ENCODE results near the gene ZNF578.
"Not testable (repeated sequence)": the region's sequence is repeated elsewhere in the genome, so short reads cannot be mapped to it uniquely, and the experiment has no call there.

The ZNF578 gene

GRCh38 chr19:52453324-52454094, at the start of gene ZNF578:
Gene ZNF578, plus strand, starts transcription at chr19:52453553. Its CDS starts 48,293 bp downstream, at chr19:52501846.
- DNase-seq (ENCODE audit: low read depth) = peak; percentile 32

DNA sequence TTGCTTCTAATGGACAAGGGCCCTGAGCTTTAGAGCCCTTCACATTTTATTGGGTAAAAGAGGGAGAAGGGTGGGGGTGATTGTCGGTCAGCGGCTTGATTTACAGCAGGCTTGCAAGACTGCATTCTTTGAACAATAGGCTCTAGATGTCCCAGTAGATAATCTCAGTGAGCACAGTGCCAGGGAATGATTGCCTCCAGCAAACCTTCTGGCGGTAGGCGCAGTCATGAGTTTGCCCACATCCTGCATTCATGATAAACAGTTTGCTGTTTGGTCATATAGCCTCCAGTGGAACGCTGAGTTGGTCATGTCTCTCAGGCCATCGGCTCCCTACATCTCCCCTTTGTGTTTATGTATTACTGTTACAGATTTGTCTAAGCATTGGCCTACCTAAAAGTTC, 43.1 kb upstream of the ZNF578 start:
- no peak for DNase-seq (ENCODE audit: low read depth)

DNA sequence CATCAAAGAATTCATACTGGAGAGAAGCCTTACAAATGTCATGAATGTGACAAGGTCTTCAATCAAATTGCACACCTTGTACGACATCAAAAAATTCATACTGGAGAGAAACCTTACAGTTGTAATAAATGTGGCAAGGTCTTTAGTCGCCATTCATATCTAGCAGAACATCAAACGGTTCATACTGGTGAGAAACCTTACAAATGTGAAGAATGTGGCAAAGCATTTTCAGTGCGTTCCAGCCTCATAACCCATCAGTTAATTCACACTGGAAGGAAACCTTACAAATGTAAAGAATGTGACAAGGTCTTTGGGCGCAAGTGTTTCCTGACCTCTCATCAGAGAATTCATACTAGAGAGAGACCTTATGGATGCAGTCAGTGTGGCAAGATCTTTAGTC, 37.6 kb upstream of the ZNF578 start:
- DNase-seq (ENCODE audit: low read depth) = no peak

DNA sequence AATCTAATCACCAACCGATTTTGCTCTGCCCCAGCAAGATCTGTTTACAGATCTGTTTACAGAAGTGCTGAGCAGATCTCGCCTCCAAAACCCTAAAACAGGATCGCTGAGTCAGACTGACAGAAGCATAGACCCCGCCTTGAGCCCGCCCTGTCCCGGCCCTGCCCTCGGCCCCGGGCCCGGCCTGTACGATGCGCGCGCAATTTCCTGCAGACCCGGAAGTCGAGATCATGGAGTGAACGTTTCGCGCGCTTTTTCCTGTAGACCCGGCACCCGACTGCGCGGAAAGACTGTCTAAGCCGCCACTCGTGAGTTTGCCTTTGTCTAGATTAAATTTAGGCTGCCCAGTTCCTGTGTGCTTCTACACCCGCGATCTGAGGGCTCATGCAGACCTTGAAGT, 24.4 kb upstream of the ZNF578 start, which contains the start of gene ZNF534:
Gene ZNF534 (plus strand): TSS at position 212 of the 400 bp plus-strand sequence. CDS start 2,327 bp downstream, outside the sequence.
- no peak for DNase-seq (ENCODE audit: low read depth)

- no peak for DNase-seq (ENCODE audit: low read depth)
Measured at GRCh38 chr19:52442179-52442578, 11.2 kb upstream of the ZNF578 start.

DNA sequence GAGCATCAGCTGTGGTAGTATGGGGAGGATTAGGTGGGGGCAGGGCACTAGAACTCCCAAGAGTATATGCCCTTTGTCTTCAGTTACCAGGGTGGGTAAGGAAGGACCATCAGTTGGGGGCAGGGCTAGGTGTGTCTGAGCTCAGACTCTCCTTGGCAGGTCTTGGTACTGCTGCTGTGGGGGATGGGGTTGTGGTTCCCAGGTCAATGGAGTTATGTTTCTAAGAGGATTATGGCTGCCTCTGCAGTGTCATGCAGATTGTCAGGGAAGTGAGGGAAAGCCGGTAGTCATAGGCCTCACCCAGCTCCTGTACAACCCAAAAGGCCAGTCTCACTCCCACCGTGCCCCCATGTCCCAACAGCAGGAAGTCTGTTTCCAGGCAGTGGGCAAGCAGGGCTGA, 8.8 kb upstream of the ZNF578 start:
- DNase-seq (ENCODE audit: low read depth) = no peak

GRCh38 chr19:52451241-52451640, 2.1 kb upstream of the ZNF578 start:
- DNase-seq (ENCODE audit: low read depth) = no peak

DNA sequence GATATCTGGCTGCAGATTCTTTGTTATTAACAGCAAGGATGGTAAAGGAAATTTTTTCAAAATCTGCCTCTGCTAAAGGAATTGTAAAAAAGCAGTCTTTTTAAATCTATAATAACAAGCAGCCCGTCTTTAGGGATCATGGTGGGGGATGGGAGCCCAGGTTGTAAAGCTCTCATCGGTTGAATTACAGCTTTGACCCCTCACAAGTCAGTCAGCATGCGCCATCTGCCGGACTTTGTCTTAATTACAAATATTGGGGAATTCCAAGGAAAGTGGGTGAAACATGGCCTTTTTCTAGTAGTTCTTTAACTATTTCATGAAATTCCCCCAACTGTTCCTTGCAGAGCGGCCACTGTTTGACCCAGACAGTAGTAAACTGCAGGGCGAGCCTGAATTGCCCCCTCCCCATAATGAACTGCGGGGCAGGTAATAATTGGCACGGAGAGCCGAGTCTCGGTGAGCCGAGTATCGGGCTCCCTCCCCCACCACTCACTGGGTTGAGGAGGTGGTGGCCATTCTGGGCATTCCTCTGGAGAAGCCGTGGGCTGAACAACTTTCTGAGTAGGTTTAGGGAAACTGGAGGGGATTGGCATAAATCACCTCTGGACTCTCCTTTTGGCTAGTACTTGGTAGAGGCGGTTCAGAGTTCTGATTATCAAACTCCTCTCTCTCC, 11.6 kb downstream of the ZNF578 start:
- no peak for DNase-seq (ENCODE audit: low read depth)

DNA sequence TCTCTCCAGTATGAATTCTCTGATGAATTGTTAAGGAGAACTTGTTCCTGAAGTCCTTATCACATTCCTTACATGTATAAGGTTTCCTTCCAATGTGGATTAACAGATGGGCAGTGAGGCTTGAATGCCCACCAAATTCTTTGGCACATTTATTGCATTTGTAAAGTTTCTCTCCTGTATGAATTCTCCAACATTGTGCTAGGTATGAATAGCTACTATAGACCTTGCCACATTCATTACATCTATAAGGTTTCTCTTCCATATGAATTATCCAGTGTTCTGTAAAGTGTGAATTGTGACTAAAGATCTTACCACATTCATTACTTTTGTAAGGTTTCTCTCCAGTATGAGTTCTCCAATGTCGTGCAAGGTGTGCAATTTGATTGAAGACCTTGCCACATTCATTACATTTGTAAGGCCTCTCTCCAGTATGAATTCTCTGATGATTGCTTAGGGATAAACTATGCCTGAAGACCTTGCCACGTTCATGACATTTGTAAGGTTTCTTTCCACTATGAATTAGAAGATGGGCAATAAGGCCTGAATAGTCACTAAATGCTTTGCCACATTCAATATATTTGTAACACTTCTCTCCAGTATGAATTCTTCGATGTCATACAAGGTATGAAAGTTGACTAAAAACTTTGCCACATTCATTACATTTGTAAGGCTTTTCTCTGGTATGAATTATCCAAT, 20.4 kb downstream of the ZNF578 start:
- no peak for DNase-seq (ENCODE audit: low read depth)

DNA sequence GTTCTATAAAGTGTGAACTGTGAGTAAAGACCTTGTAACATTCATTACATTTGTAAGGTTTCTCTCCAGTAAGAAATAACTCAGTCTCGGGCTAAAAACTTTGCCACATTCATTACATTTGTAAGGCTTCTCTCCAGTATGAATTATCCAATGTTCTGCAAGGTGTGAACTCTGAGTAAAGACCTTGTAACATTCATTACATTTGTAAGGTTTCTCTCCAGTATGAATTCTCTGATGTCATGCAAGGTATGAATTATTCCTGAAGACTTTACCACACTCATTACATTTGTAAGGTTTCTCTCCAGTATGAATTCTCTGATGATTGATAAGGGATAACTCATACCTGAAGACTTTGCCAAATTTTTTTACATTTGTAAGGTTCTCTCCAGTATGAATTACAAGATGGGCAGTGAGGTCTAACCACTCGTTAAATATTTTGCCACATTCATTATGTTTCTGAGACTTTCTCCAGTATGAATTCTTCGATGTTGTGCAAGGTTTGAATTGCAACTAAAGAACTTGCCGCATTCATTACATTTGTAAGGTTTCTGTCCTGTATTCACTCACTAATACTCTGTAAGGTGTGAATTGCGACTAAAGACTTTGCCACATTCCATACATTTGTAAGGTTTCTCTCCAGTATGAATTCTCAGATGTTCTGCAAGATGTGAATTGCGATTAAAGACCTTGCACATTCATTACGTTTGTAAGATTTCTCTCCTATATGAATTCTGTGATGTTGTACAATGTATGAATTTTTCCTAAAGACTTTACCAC, 21.2 kb downstream of the ZNF578 start:
- DNase-seq (ENCODE audit: low read depth) = no peak

DNA sequence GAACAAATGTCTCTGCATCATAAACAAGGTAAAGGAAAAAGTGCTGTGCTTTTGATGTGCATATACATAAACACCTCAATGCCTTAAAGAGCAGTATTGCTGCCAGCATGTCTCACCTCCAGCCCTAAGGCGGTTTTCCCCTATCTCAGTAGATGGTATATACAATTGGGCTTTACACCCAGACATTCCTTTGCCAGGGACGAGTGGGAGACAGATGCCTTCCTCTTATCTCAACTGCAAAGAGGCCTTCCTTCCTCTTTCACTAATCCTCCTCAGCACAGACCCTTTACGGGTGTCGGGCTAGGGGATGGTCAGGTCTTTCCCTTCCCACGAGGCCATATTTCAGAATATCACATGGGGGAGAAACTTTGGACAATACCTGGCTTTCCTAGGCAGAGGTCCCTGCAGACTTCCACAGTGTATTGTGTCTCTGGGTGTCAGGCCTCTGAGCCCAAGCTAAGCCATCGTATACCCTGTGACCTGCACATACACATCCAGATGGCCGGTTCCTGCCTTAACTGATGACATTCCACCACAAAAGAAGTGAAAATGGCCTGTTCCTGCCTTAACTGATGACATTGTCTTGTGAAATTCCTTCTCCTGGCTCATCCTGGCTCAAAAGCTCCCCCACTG, 30.9 kb downstream of the ZNF578 start:
- DNase-seq (ENCODE audit: low read depth) = not testable (repeated sequence)

DNA sequence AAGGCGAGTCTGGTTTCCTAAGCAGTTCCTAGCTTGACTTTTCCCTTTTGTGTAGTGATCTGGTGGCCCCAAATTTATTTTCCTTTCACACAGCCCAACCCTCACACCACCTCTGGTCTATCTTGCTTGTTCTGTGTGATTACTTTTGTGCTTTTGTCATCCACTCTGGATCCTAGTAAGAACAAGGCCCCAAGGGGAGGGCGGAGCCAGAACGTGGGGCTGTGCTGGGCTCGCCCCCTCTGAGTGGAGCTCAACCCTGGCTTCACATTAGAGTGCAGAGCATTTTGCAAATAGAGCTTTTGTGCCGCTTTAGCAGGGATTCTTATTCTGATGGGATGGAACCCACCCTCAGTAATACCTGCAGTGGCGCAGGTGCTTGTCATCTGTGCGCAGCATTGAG, 31.7 kb downstream of the ZNF578 start:
- DNase-seq (ENCODE audit: low read depth) = not testable (repeated sequence)

DNA sequence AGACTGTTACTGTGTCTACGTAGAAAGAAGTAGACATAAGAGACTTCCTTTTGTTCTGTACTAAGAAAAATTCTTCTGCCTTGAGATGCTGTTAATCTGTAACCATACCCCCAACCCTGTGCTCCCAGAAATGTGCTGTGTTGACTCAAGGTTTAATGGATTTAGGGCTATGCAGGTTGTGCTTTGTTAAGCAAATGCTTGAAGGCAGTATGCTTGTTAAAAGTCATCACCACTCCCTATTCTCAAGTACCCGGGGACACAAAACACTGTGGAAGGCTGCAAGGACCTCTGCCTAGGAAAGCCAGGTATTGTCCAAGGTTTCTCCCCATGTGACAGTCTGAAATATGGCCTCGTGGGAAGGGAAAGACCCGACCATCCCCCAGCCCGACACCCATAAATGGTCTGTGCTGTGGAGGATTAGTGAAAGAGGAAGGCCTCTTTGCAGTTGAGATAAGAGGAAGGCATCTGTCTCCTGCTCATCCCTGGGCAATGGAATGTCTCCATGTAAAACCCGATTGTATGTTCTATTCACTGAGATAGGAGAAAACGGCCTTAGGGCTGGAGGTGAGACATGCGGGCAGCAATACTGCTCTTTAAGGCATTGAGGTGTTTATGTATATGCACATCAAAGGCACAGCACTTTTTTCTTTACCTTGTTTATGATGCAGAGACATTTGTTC, 32.3 kb downstream of the ZNF578 start:
- DNase-seq (ENCODE audit: low read depth) = not testable (repeated sequence)

- no peak for DNase-seq (ENCODE audit: low read depth)
Measured at GRCh38 chr19:52492201-52492993, 39.0 kb downstream of the ZNF578 start.

GRCh38 chr19:52492994-52493470, 39.7 kb downstream of the ZNF578 start:
- DNase-seq (ENCODE audit: low read depth) = no peak

DNA sequence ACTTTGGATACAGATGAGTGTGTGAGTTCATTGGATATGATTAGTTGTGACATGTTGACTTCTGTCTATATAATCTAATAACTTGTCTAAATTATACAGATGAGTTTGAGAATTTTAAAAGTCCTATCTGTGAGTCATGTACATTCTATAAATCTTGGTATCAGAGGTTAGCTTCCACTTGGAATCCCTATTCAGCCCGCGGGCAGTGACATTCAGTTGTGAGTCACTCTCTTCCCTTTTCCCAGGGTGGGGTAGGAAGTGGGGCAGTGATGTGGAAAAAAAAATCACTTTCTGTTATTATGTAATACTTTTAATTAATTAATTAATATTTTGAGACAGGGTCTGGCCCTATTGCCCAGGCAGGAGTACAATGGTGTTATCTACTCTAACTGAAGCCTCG, 41.2 kb downstream of the ZNF578 start:
- no peak for DNase-seq (ENCODE audit: low read depth)

- DNase-seq (ENCODE audit: low read depth) = no peak
Measured at GRCh38 chr19:52498571-52498970, 45.2 kb downstream of the ZNF578 start.

DNA sequence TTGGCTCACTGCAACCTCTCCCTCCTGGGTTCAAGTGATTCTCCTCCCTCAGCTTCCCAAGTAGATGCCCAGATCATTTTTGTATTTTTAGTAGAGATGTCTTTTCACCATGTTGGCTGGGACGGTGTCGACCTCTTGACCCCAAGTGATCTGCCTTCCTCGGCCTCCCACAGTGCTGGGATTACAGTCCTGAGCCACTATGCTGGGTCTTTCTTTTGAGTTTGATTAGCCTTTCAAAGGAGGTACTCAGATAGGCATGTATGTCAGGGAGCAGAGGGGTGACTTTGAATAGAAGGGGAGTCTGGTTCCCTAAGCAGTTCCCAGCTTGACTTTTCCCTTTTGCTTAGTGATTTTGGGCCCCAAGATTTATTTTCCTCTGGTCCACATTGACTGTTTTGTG, 47.1 kb downstream of the ZNF578 start:
- DNase-seq (ENCODE audit: low read depth) = not testable (repeated sequence)

DNA sequence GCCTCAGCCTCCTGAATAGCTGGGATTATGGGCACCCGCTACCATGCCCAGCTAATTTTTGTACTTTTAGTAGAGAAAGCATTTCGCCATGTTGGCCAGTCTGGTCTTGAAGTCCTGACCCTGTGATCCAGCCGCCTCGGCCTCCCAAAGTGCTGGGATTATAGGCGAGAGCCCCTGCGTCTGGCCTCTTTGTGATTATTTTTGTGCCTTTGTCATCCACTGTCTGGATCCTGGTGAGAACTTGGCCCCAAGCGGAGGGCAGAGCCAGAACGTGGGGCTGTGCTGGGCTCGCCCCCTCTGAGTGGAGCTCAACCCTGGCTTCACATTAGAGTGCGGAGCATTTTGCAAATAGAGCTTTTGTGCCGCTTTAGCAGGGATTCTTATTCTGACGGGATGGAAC, 47.6 kb downstream of the ZNF578 start:
- not testable (repeated sequence) for DNase-seq (ENCODE audit: low read depth)

GRCh38 chr19:52507266-52507665, 53.9 kb downstream of the ZNF578 start:
- DNase-seq (ENCODE audit: low read depth) = no peak

Data from stimulated activated CD8-positive, alpha-beta memory T cell treated with anti-CD3 and anti-CD28 coated beads, Interleukin-15, amount 100 ng/mL, for 1 hour (primary cell).